CD14-positive monocyte (primary cell): ENCODE results near the gene FAM53B. TPM values are rescaled to one million over a fixed set of nuclear protein-coding genes. Genes with fewer than 3 reads are reported as not detected.
A peak's percentile ranks its signal among the peaks of the same experiment; 100 is the strongest.

Experiments
- DNase-seq, 3 donors: peaks; one replicate each; pipeline ENCODE4 v3.0.0-alpha.2; 2011 to 2022
- H2AFZ ChIP-seq: 2 replicates; pipeline ENCODE4 v1.6.0; 2012; ENCODE audit warnings: mild to moderate bottlenecking, low read depth, low read length, inconsistent platforms; ENCODE audit not compliant: insufficient read depth, poor library complexity, severe bottlenecking
- H3K27ac ChIP-seq, 2 donors: 1 replicate in 1 of 2; 2 replicates in 1 of 2; pipeline ENCODE4 v1.5.1; 2012 to 2013; ENCODE audit warnings: low read length in 2 of 2, control low read depth in 1 of 2, inconsistent platforms in 1 of 2, low read depth in 1 of 2, mild to moderate bottlenecking in 1 of 2
- H3K27me3 ChIP-seq, 2 donors: one replicate each; pipeline versions ENCODE4 v1.6.0 to v1.6.1; 2011 to 2013; ENCODE audit warnings: low read length in 2 of 2; ENCODE audit not compliant: control insufficient read depth in 2 of 2, insufficient read depth in 2 of 2
- H3K36me3 ChIP-seq, 2 donors: replicated peaks in 1 of 2; 1 replicate in 1 of 2; 2 replicates in 1 of 2; pipeline versions ENCODE4 v1.5.1 to v1.6.1; 2012 to 2013; ENCODE audit warnings: low read length in 2 of 2, control low read depth in 1 of 2, inconsistent platforms in 1 of 2, mild to moderate bottlenecking in 1 of 2; ENCODE audit not compliant: insufficient read depth in 2 of 2, control insufficient read depth in 1 of 2
- H3K4me1 ChIP-seq, 2 donors: 1 replicate in 1 of 2; 2 replicates in 1 of 2; pipeline versions ENCODE4 v1.5.1 to v1.6.1; 2012 to 2013; ENCODE audit warnings: low read length in 2 of 2, control low read depth in 1 of 2, inconsistent platforms in 1 of 2, mild to moderate bottlenecking in 1 of 2, moderate library complexity in 1 of 2; ENCODE audit not compliant: insufficient read depth in 2 of 2, control insufficient read depth in 1 of 2
- H3K4me2 ChIP-seq: replicated peaks from 2 replicates; pipeline ENCODE3; 2012; ENCODE audit warnings: low read length, moderate library complexity, mild to moderate bottlenecking; ENCODE audit not compliant: poor library complexity, severe bottlenecking; ENCODE audit errors: extremely low read depth
- H3K4me3 ChIP-seq, 3 experiments: fragments of 200-600 bp in 1 of 3; sonication (generic) in 1 of 3; replicated peaks in 1 of 3; 1 replicate in 2 of 3; 2 replicates in 1 of 3; pipeline ENCODE4 v1.5.1; 2011 to 2013; ENCODE audit warnings: low read length in 3 of 3, mild to moderate bottlenecking in 3 of 3, control low read depth in 2 of 3, low read depth in 2 of 3, inconsistent platforms in 1 of 3, moderate library complexity in 1 of 3
- H3K79me2 ChIP-seq: 2 replicates; pipeline ENCODE4 v1.6.0; 2012; ENCODE audit warnings: mild to moderate bottlenecking, control low read depth, inconsistent platforms, low read length, moderate library complexity; ENCODE audit not compliant: insufficient read depth
- H3K9ac ChIP-seq: 2 replicates; pipeline ENCODE4 v1.6.0; 2017; ENCODE audit warnings: low read length, mild to moderate bottlenecking; ENCODE audit not compliant: insufficient read depth, poor library complexity, severe bottlenecking
- H3K9me3 ChIP-seq, 2 donors: replicated peaks in 1 of 2; 1 replicate in 1 of 2; 2 replicates in 1 of 2; pipeline versions ENCODE4 v1.5.1 to v1.6.1; 2012 to 2013; ENCODE audit warnings: low read length in 2 of 2, control low read depth in 1 of 2; ENCODE audit not compliant: control insufficient read depth in 1 of 2, insufficient read depth in 1 of 2
- H4K20me1 ChIP-seq: 2 replicates; pipeline ENCODE4 v1.6.0; 2012; ENCODE audit warnings: mild to moderate bottlenecking, low read length, control low read depth, moderate library complexity; ENCODE audit not compliant: insufficient read depth
- H3K27ac Mint-ChIP-seq, 7 donors: one replicate each; pipeline ENCODE4 v1.8.0; 2020; ENCODE audit warnings: mild to moderate bottlenecking in 7 of 7, mixed read lengths in 7 of 7, moderate library complexity in 6 of 7, inconsistent platforms in 2 of 7
- H3K27me3 Mint-ChIP-seq, 3 donors: one replicate each; pipeline ENCODE4 v1.8.0; 2021 to 2022; ENCODE audit warnings: low read depth in 3 of 3, mild to moderate bottlenecking in 3 of 3, mixed read lengths in 3 of 3, moderate library complexity in 3 of 3, inconsistent platforms in 1 of 3
- H3K36me3 Mint-ChIP-seq, 2 donors: one replicate each; pipeline ENCODE4 v1.8.0; 2020; ENCODE audit warnings: mixed read lengths in 2 of 2, inconsistent platforms in 1 of 2, mild to moderate bottlenecking in 1 of 2
- H3K4me1 Mint-ChIP-seq: one replicate; pipeline ENCODE4 v1.8.0; 2020; ENCODE audit warnings: mild to moderate bottlenecking, mixed read lengths
- H3K4me3 Mint-ChIP-seq, 2 donors: one replicate each; pipeline ENCODE4 v1.8.0; 2020; ENCODE audit warnings: mild to moderate bottlenecking in 2 of 2, mixed read lengths in 2 of 2, moderate library complexity in 1 of 2
- H3K9me3 Mint-ChIP-seq, 7 donors: one replicate each; pipeline ENCODE4 v1.8.0; 2020 to 2022; ENCODE audit warnings: mixed read lengths in 7 of 7, mild to moderate bottlenecking in 6 of 7, moderate library complexity in 6 of 7, inconsistent platforms in 2 of 7
- WGBS: methylation state at CpG from one replicate; pipeline ENCODE4 v1.1.5; 2013; ENCODE audit warnings: missing lambda C conversion rate; ENCODE audit not compliant: insufficient coverage; 5-methylcytosine and 5-hydroxymethylcytosine counted together
- intact Hi-C, 2 donors: fragments of 100-400 bp; cut with micrococcal nuclease; formaldehyde crosslinking; loops; one replicate each; pipeline versions ENCODE4 v1.15.0 to v1.15.1; 2023
- polyA plus RNA-seq, 3 donors: library from polyadenylated mRNA; depleted of rRNA in 1 of 3; unstranded in 2 of 3; stranded (reverse) in 1 of 3; fragments of 300-500 nt in 2 of 3; fragments of >200 nt in 1 of 3; fragmentation: Illumina TruSeq in 2 of 3; gene quantifications; 1 replicate in 2 of 3; 2 replicates in 1 of 3; pipeline ENCODE4 v1.2.3, GENCODE V29; 2012 to 2021
- TF ChIP-seq, protein P1 (sequence below): fragments of 200-600 bp; IDR thresholded peaks from one replicate; pipeline ENCODE4 v1.8.0; 2022; ENCODE audit warnings: antibody characterized with exemption, mild to moderate bottlenecking

Gene FAM53B
- polyA plus RNA-seq, 3 donors = 5.8 to 23.3 (median 12.6) TPM

GRCh38 chr10:124736491-124737136 lies 7.6 kb downstream of the FAM53B start:
- Histone ChIP-seq H3K4me1 (peaks cover 22% of the 10 kb centered on the region in 2 donors), H3K9me3 (no peaks in the 10 kb centered on the region), H3K27me3 (no peaks in the 10 kb centered on the region), H3K36me3 (peaks cover 5 to 57% of the 10 kb centered on the region in 2 donors), H4K20me1 (peaks cover 100% of the 10 kb centered on the region), H3K4me3 (no peak overlapping the region), H2AFZ (no peak overlapping the region), H3K9ac (no peak overlapping the region), H3K79me2 (peaks cover 95% of the 10 kb centered on the region), H3K27ac (no peak overlapping the region), H3K4me2 (no peak overlapping the region)
- no peak overlapping the region for H3K4me3 Mint-ChIP-seq
- peaks cover 70% of the 10 kb centered on the region for H3K4me1 Mint-ChIP-seq
- TF ChIP-seq, protein P1, sequence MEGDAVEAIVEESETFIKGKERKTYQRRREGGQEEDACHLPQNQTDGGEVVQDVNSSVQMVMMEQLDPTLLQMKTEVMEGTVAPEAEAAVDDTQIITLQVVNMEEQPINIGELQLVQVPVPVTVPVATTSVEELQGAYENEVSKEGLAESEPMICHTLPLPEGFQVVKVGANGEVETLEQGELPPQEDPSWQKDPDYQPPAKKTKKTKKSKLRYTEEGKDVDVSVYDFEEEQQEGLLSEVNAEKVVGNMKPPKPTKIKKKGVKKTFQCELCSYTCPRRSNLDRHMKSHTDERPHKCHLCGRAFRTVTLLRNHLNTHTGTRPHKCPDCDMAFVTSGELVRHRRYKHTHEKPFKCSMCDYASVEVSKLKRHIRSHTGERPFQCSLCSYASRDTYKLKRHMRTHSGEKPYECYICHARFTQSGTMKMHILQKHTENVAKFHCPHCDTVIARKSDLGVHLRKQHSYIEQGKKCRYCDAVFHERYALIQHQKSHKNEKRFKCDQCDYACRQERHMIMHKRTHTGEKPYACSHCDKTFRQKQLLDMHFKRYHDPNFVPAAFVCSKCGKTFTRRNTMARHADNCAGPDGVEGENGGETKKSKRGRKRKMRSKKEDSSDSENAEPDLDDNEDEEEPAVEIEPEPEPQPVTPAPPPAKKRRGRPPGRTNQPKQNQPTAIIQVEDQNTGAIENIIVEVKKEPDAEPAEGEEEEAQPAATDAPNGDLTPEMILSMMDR = no peak
- H3K27me3 Mint-ChIP-seq = peaks cover 2% of the 10 kb centered on the region in 3 donors
- peaks cover 60 to 66% of the 10 kb centered on the region in 2 donors for H3K36me3 Mint-ChIP-seq
- WGBS = 88% methylated on average over 9 of the region's 11 CpGs
- H3K27ac Mint-ChIP-seq = no peak overlapping the region
- H3K9me3 Mint-ChIP-seq = peaks cover 0 to 2% (median 0%) of the 10 kb centered on the region in 7 donors
- no peak for DNase-seq
- intact Hi-C loops = no loop called here

GRCh38 chr10:124735491-124736286 lies 8.5 kb downstream of the FAM53B start:
- intact Hi-C loops = no loop called here
- no peak overlapping the region for H3K4me3 ChIP-seq
- TF ChIP-seq, protein P1 = no peak
- peaks cover 0 to 2% (median 0%) of the 10 kb centered on the region in 7 donors for H3K9me3 Mint-ChIP-seq
- no peak overlapping the region for H2AFZ ChIP-seq
- WGBS = 97% methylated on average over 8 of the region's 15 CpGs
- no peak for DNase-seq
- H3K4me3 Mint-ChIP-seq = no peak overlapping the region
- peaks cover 100% of the 10 kb centered on the region for H4K20me1 ChIP-seq
- peaks cover 64% of the 10 kb centered on the region for H3K4me1 Mint-ChIP-seq
- peaks cover 100% of the 10 kb centered on the region for H3K79me2 ChIP-seq
- H3K36me3 ChIP-seq = peaks cover 5 to 63% of the 10 kb centered on the region in 2 donors
- no peak overlapping the region for H3K4me2 ChIP-seq
- H3K36me3 Mint-ChIP-seq = peaks cover 60 to 68% of the 10 kb centered on the region in 2 donors
- peaks cover 0 to 2% (median 2%) of the 10 kb centered on the region in 3 donors for H3K27me3 Mint-ChIP-seq
- no peak overlapping the region for H3K27ac ChIP-seq
- peak overlapping the region in 5 of 7 donors; percentile 19 to 80 (median 58) for H3K27ac Mint-ChIP-seq
- no peak overlapping the region for H3K9ac ChIP-seq
- peaks cover 13% of the 10 kb centered on the region in 2 donors for H3K4me1 ChIP-seq
- H3K9me3 ChIP-seq = no peaks in the 10 kb centered on the region
- no peaks in the 10 kb centered on the region for H3K27me3 ChIP-seq
